SK-N-SH treated with all-trans-retinoic acid at 6 μM for 48 hours (cell line): ENCODE measurements around the gene LRRC55.

ENCODE experiments used
- ATAC-seq: fragments of 200-7000 bp; cut with Tn5 transposase; 3 replicates; pipeline ENCODE4 v1.9.1; 2020; ENCODE audit warnings: mild to moderate bottlenecking, moderate library complexity
- BACH2 ChIP-seq: fragments of 250-450 bp; sonication (Bioruptor Pico); IDR thresholded peaks from 2 replicates; pipeline ENCODE4 v1.9.0; 2021; ENCODE audit warnings: mild to moderate bottlenecking, borderline replicate concordance
- CREB5 ChIP-seq: fragments of 250-450 bp; sonication (Bioruptor Pico); IDR thresholded peaks from 2 replicates; pipeline ENCODE4 v1.5.1; 2020; ENCODE audit warnings: low read depth, mild to moderate bottlenecking, moderate library complexity
- CSRNP3 ChIP-seq: fragments of 250-450 bp; sonication (Bioruptor Pico); IDR thresholded peaks from 2 replicates; pipeline ENCODE4 v1.5.1; 2021; ENCODE audit warnings: mild to moderate bottlenecking, moderate library complexity
- GLIS3 ChIP-seq: fragments of 250-450 bp; sonication (Bioruptor Pico); IDR thresholded peaks from 2 replicates; pipeline ENCODE4 v1.5.0; 2020; ENCODE audit warnings: mild to moderate bottlenecking, moderate library complexity
- OSR1 ChIP-seq: fragments of 250-450 bp; sonication (Bioruptor Pico); IDR thresholded peaks from 2 replicates; pipeline ENCODE4 v1.8.0; 2022; ENCODE audit warnings: moderate library complexity, mild to moderate bottlenecking, inconsistent platforms
- PATZ1 ChIP-seq: fragments of 250-450 bp; sonication (Bioruptor Pico); IDR thresholded peaks from 2 replicates; pipeline ENCODE4 v1.8.0; 2020; ENCODE audit warnings: mild to moderate bottlenecking, moderate library complexity, borderline replicate concordance
- PPARA ChIP-seq: fragments of 250-450 bp; sonication (Bioruptor Pico); IDR thresholded peaks from 2 replicates; pipeline ENCODE4 v1.5.0; 2020; ENCODE audit warnings: mild to moderate bottlenecking, borderline replicate concordance
- SNAI2 ChIP-seq: fragments of 250-450 bp; sonication (Bioruptor Pico); IDR thresholded peaks from 2 replicates; pipeline ENCODE4 v1.5.0; 2020; ENCODE audit warnings: mild to moderate bottlenecking, moderate library complexity
- TCF4 ChIP-seq: fragments of 250-450 bp; sonication (Bioruptor Pico); IDR thresholded peaks from 2 replicates; pipeline ENCODE4 v1.8.0; 2021; ENCODE audit warnings: mild to moderate bottlenecking, moderate library complexity, borderline replicate concordance
- TOX ChIP-seq: fragments of 250-450 bp; sonication (Bioruptor Pico); IDR thresholded peaks from 2 replicates; pipeline ENCODE4 v1.8.0; 2021; ENCODE audit warnings: mild to moderate bottlenecking, moderate library complexity, borderline replicate concordance
- TSHZ2 ChIP-seq: fragments of 250-450 bp; sonication (Bioruptor Pico); IDR thresholded peaks from 2 replicates; pipeline ENCODE4 v1.5.0; 2020; ENCODE audit warnings: mild to moderate bottlenecking, moderate library complexity
- ZC3H10 ChIP-seq: fragments of 250-450 bp; sonication (Bioruptor Pico); IDR thresholded peaks from 2 replicates; pipeline ENCODE4 v1.5.1; 2021; ENCODE audit warnings: mild to moderate bottlenecking, moderate library complexity
- ZNF8 ChIP-seq: fragments of 450-650 bp; formaldehyde crosslinking; IDR thresholded peaks from 2 replicates; pipeline ENCODE4 v1.5.0; 2020; ENCODE audit warnings: mild to moderate bottlenecking, moderate library complexity

The LRRC55 gene

GRCh38 chr11:57158180-57158579, 23.6 kb upstream of the LRRC55 start (continued):
- no peak for TF ChIP-seq CSRNP3
- no peak for TF ChIP-seq PATZ1 (CRISPR knock-in tag)
- TF ChIP-seq OSR1 (CRISPR knock-in tag) = no peak

GRCh38 chr11:57158599-57158998, 23.2 kb upstream of the LRRC55 start:
- TF ChIP-seq SNAI2 (CRISPR knock-in tag) (no peak), TSHZ2 (CRISPR knock-in tag) (peak; percentile 83), TCF4 (CRISPR knock-in tag) (peak; percentile 20; the same call in 1 of the 2 replicates)
- no peak for ATAC-seq

GRCh38 chr11:57160665-57161064, 21.1 kb upstream of the LRRC55 start:
- no peak for ATAC-seq
- TF ChIP-seq TCF4 (CRISPR knock-in tag) = no peak

GRCh38 chr11:57161351-57161750, 20.4 kb upstream of the LRRC55 start:
- TF ChIP-seq GLIS3 (CRISPR knock-in tag) = no peak
- no peak for TF ChIP-seq TOX (CRISPR knock-in tag)
- no peak for TF ChIP-seq PATZ1 (CRISPR knock-in tag)
- TF ChIP-seq CREB5 (CRISPR knock-in tag) = no peak
- TF ChIP-seq ZC3H10 (CRISPR knock-in tag) = no peak

GRCh38 chr11:57162179-57162898, 19.4 kb upstream of the LRRC55 start:
- no peak for ATAC-seq
- no peak for TF ChIP-seq BACH2 (CRISPR knock-in tag)
- no peak for TF ChIP-seq TCF4 (CRISPR knock-in tag)
- no peak for TF ChIP-seq ZNF8
- no peak for TF ChIP-seq PPARA (CRISPR knock-in tag)

More at GRCh38 chr11:57161351-57161750, 20.4 kb upstream of the LRRC55 start:
- ATAC-seq = no peak
